ENCODE measurements around the gene F2. TPM values are rescaled to one million over a fixed set of nuclear protein-coding genes. Genes with fewer than 3 reads are reported as not detected.

F2 gene
- total and polyA plus RNA-seq, 12 donors, result 0.50 to 0.61 TPM; not detected in 10

- intact Hi-C loops (cut with DNase I), result no loop called here
Measured at GRCh38 chr11:46677169-46677568, 41.8 kb upstream of the F2 start.

GRCh38 chr11:46677991-46678740 lies 40.8 kb upstream of the F2 start:
- 67 to 80% (median 77%) methylated on average over 6 to 10 of the region's 10 CpGs for WGBS, 4 donors
- DNase-seq, result peak in 3 of 7 donors; percentile 46 to 60 (median 57)
- TF ChIP-seq POLR2A (IDR thresholded peaks at IDR 0.05), result no peak
- no peaks in the 10 kb centered on the region for H3K9me3 ChIP-seq (replicated peaks in 1 of 3)
- H3K4me3 ChIP-seq, result no peak overlapping the region
- H3K36me3 ChIP-seq (replicated peaks in 1 of 2), result peaks cover 0 to 65% of the 10 kb centered on the region in 2 donors
- no peaks in the 10 kb centered on the region for H3K27me3 ChIP-seq
- intact Hi-C loops (cut with DNase I), result no loop called here
- H3K4me1 ChIP-seq (replicated peaks in 1 of 2), result peaks cover 17 to 28% of the 10 kb centered on the region in 2 donors
- H3K27ac ChIP-seq, result peak overlapping the region in 3 of 5 donors; percentile 10 to 56 (median 30)

More at GRCh38 chr11:46677169-46677568, 41.8 kb upstream of the F2 start:
- Histone ChIP-seq H3K27ac (peak overlapping the region in 3 of 5 donors; percentile 10 to 88 (median 61)), H3K9me3 (replicated peaks in 1 of 3) (no peaks in the 10 kb centered on the region), H3K36me3 (replicated peaks in 1 of 2) (peaks cover 0 to 70% of the 10 kb centered on the region in 2 donors), H3K4me1 (replicated peaks in 1 of 2) (peaks cover 17 to 27% of the 10 kb centered on the region in 2 donors), H3K4me3 (no peak overlapping the region), H3K27me3 (no peaks in the 10 kb centered on the region)
- DNase-seq, result peak in 1 of 7 donors; percentile 19
- TF ChIP-seq POLR2A (IDR thresholded peaks at IDR 0.05), result no peak
- no peak for TF ChIP-seq CTCF (IDR thresholded peaks at IDR 0.05)
- 82 to 95% (median 89%) methylated on average over 5 to 8 of the region's 8 CpGs for WGBS, 4 donors

- Histone ChIP-seq H3K27me3 (no peaks in the 10 kb centered on the region), H3K4me3 (no peak overlapping the region), H3K27ac (peak overlapping the region in 1 of 5 donors; percentile 30), H3K36me3 (replicated peaks in 1 of 2) (peaks cover 0 to 59% of the 10 kb centered on the region in 2 donors), H3K4me1 (replicated peaks in 1 of 2) (peaks cover 17 to 32% of the 10 kb centered on the region in 2 donors), H3K9me3 (replicated peaks in 1 of 3) (no peaks in the 10 kb centered on the region)
- WGBS, 4 donors, result 71 to 94% (median 90%) methylated on average over 4 to 9 of the region's 9 CpGs
- intact Hi-C loops (cut with DNase I), result no loop called here
- DNase-seq, result no peak
- no peak for TF ChIP-seq POLR2A (IDR thresholded peaks at IDR 0.05)
- no peak for TF ChIP-seq CTCF (IDR thresholded peaks at IDR 0.05)
Measured at GRCh38 chr11:46678741-46679130, 40.3 kb upstream of the F2 start.

- intact Hi-C loops (cut with DNase I), result no loop called here
- TF ChIP-seq POLR2A (IDR thresholded peaks at IDR 0.05), result no peak
- no peak for TF ChIP-seq CTCF (IDR thresholded peaks at IDR 0.05)
- Histone ChIP-seq H3K27ac (no peak overlapping the region), H3K4me1 (replicated peaks in 1 of 2) (peaks cover 17 to 28% of the 10 kb centered on the region in 2 donors), H3K4me3 (no peak overlapping the region), H3K27me3 (no peaks in the 10 kb centered on the region), H3K9me3 (replicated peaks in 1 of 3) (no peaks in the 10 kb centered on the region), H3K36me3 (replicated peaks in 1 of 2) (peaks cover 0 to 56% of the 10 kb centered on the region in 2 donors)
- peak in 1 of 7 donors; percentile 12 for DNase-seq
- 88 to 93% (median 91%) methylated on average over 9 to 26 of the region's 26 CpGs for WGBS, 4 donors
Measured at GRCh38 chr11:46679241-46680163, 39.5 kb upstream of the F2 start.

All from adrenal gland (tissue), 12 donors.